Epithelial cell of esophagus (primary cell): ENCODE results near the gene ENOSF1.
A peak's percentile ranks its signal among the peaks of the same experiment; 100 is the strongest.
"Not testable (repeated sequence)": the region's sequence is repeated elsewhere in the genome, so short reads cannot be mapped to it uniquely, and the experiment has no call there.

ENCODE experiments used
- DNase-seq: peaks from one replicate; pipeline ENCODE4 v3.0.0; 2010; ENCODE audit warnings: low read depth
- H3K4me3 ChIP-seq: 2 replicates; pipeline ENCODE4 v1.5.1; 2011; ENCODE audit warnings: mild to moderate bottlenecking, low read length, control low read depth
- CTCF ChIP-seq: IDR thresholded peaks from 2 replicates; pipeline ENCODE4 v1.5.1; 2011; ENCODE audit warnings: low read depth, mild to moderate bottlenecking, low read length, control low read depth, inconsistent platforms; ENCODE audit not compliant: insufficient read depth; ENCODE audit errors: missing control alignments

Gene ENOSF1, protein sequence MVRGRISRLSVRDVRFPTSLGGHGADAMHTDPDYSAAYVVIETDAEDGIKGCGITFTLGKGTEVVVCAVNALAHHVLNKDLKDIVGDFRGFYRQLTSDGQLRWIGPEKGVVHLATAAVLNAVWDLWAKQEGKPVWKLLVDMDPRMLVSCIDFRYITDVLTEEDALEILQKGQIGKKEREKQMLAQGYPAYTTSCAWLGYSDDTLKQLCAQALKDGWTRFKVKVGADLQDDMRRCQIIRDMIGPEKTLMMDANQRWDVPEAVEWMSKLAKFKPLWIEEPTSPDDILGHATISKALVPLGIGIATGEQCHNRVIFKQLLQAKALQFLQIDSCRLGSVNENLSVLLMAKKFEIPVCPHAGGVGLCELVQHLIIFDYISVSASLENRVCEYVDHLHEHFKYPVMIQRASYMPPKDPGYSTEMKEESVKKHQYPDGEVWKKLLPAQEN

GRCh38 chr18:712401-713134 lies at the start of gene ENOSF1:
Gene ENOSF1 (minus strand): TSS chr18:712630. CDS start chr18:712587, 43 bp downstream.
- peak within 1 kb of the TSS; percentile 62 for H3K4me3 ChIP-seq
- peak; percentile 86 for DNase-seq
- TF ChIP-seq CTCF, result peak; percentile 70

DNA sequence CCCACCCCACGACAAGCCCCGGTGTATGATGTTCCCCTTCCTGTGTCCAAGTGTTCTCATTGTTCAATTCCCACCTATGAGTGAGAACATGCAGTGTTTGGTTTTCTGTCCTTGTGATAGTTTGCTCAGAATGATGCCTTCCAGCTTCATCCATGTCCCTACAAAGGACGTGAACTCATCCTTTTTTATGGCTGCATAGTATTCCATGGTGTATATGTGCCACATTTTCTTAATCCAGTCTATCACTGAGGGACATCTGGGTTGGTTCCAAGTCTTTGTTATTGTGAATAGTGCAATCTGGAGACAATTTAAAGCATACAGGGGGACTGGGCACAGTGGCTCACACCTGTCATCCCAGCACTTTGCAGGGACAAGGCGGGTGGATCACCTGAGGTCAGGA lies 47.4 kb upstream of the ENOSF1 start:
- DNase-seq, H3K4me3 ChIP-seq: not testable (repeated sequence)

- DNase-seq, result no peak
- no peak for TF ChIP-seq CTCF
- H3K4me3 ChIP-seq, result no peak overlapping the region
Observed at GRCh38 chr18:755506-755905, 43.1 kb upstream of the ENOSF1 start.

DNA sequence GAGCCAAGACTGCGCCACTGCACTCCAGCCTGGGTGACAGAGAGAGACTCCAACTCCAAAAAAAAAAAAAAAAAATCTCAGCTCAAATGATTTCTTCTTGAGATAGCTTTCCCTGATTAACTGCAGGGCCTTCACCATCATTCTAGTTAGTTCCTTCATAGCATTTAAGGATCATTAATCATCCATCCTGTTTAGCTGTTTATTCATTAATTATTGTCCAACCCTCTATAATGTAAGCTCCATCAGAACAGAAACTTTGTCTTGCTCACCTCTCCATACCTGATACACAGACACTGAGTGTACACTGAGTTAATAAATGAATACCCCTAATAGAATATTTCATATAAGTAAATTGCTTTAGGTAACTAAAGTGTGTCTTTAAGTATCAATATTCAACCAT lies 42.2 kb upstream of the ENOSF1 start:
- no peak for TF ChIP-seq CTCF
- DNase-seq, result no peak
- H3K4me3 ChIP-seq, result no peak overlapping the region

GRCh38 chr18:750456-750855 lies 38.0 kb upstream of the ENOSF1 start:
- no peak for TF ChIP-seq CTCF
- H3K4me3 ChIP-seq, result no peak overlapping the region
- no peak for DNase-seq

DNA sequence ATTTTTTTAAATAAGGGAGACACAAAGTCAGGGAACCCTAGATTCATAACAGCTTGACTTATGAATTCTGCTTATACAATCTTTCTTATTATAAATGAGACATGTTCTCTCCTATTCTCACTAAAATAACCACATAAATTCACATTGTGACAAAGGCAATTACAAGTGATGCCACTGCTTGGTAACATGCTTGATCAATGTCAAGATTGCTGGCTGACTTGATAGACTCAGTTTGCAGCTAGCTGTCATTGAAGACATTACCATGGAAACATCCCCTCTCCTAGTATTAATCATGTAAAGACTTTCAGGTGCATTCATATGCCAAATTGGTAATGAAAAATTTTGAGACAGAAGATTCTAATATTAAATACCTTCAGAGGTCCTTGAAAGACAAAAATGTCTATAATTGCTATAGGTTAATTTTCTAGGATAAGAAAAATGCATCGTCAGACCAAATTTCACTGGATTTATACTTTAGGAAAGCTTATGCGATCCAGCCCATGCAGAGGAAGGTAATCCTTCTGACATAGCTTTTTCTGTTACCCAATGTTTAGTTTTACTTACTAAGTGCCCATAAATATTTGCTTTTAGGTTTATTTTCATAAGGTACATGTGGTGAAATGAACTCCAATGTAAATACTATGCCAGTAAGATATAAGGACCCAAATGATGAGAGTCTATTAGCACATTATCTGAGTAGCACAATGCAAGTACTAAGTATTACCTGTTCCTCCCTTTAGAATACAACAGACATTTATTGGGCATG lies 32.6 kb upstream of the ENOSF1 start:
- no peak overlapping the region for H3K4me3 ChIP-seq
- TF ChIP-seq CTCF, result no peak
- DNase-seq, result no peak

GRCh38 chr18:741931-742512 lies 29.6 kb upstream of the ENOSF1 start:
- peak; percentile 61 for TF ChIP-seq CTCF
- H3K4me3 ChIP-seq, result no peak overlapping the region
- peak; percentile 51 for DNase-seq
